ENCODE measurements around the gene RNASE7. TPM values are rescaled to one million over a fixed set of nuclear protein-coding genes. Genes with fewer than 3 reads are reported as not detected.

RNASE7 gene
- total RNA-seq, 2 experiments from 2014 or later = not detected

DNA sequence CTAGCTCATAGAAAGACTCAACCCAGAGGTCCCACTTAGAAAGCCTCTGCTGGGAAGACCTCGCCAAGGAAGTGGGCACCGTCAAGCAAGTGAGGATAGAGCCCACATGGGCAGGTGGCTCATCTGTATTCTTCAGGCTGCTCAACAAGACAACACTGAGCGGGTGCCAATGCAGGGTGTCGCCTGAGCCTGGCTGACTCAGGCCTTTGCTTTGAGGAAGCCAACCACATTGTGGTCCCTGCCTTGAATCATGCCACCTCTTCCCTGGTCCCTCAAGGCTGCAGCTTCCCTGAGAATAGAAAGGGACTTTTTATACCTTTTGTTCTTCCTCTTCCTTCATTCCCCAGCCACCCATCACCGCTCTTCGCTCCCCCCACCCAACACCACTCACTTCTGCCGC, 5.4 kb upstream of the RNASE7 start:
- POLR2A ChIA-PET = no interaction called here
- Histone ChIP-seq H3K9me3 (ENCODE audit: low read length) (no peaks in the 10 kb centered on the region), H3K4me1 (ENCODE audit: insufficient read depth, low read length, poor library complexity, severe bottlenecking) (no peaks in the 10 kb centered on the region), H3K27ac (ENCODE audit: low read depth, low read length, poor library complexity, severe bottlenecking) (no peak overlapping the region), H3K79me2 (ENCODE audit: insufficient read depth, low read depth, low read length) (no peaks in the 10 kb centered on the region), H3K9me2 (ENCODE audit: insufficient read depth, low read length) (no peaks in the 10 kb centered on the region), H4K20me1 (ENCODE audit: insufficient read depth, low read length) (no peaks in the 10 kb centered on the region), H3K4me2 (ENCODE audit: low read length) (no peak overlapping the region), H3K4me3 (ENCODE audit: low read depth, low read length, poor library complexity, severe bottlenecking) (no peak overlapping the region), H3K36me3 (ENCODE audit: insufficient read depth, low read length) (no peaks in the 10 kb centered on the region), H2AFZ (ENCODE audit: low read length) (no peak overlapping the region)
- no TSS peak for BruUV-seq (replicated peaks)
- intact Hi-C loops (cut with micrococcal nuclease; ENCODE audit: unreplicated experiment) = no loop called here
- TF ChIP-seq EZH2phosphoT487 (IDR thresholded peaks at IDR 0.05; ENCODE audit: borderline replicate concordance, low read depth, low read length) = no peak
- TF ChIP-seq, protein P1, sequence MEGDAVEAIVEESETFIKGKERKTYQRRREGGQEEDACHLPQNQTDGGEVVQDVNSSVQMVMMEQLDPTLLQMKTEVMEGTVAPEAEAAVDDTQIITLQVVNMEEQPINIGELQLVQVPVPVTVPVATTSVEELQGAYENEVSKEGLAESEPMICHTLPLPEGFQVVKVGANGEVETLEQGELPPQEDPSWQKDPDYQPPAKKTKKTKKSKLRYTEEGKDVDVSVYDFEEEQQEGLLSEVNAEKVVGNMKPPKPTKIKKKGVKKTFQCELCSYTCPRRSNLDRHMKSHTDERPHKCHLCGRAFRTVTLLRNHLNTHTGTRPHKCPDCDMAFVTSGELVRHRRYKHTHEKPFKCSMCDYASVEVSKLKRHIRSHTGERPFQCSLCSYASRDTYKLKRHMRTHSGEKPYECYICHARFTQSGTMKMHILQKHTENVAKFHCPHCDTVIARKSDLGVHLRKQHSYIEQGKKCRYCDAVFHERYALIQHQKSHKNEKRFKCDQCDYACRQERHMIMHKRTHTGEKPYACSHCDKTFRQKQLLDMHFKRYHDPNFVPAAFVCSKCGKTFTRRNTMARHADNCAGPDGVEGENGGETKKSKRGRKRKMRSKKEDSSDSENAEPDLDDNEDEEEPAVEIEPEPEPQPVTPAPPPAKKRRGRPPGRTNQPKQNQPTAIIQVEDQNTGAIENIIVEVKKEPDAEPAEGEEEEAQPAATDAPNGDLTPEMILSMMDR (conservative IDR thresholded peaks at IDR 0.05; ENCODE audit: low read length) = no peak
- no peak for DNase-seq (ENCODE audit: low spot score)
- CTCF ChIA-PET (ENCODE audit: unreplicated experiment) = no interaction called here

GRCh38 chr14:21037156-21037555, 5.0 kb upstream of the RNASE7 start:
- POLR2A ChIA-PET = no interaction called here
- H3K9me3 ChIP-seq (ENCODE audit: low read length) = no peaks in the 10 kb centered on the region
- CTCF ChIA-PET (ENCODE audit: unreplicated experiment) = no interaction called here
- no peaks in the 10 kb centered on the region for H4K20me1 ChIP-seq (ENCODE audit: insufficient read depth, low read length)
- no peak overlapping the region for H3K4me3 ChIP-seq (ENCODE audit: low read depth, low read length, poor library complexity, severe bottlenecking)
- no TSS peak for BruUV-seq (replicated peaks)
- no peaks in the 10 kb centered on the region for H3K79me2 ChIP-seq (ENCODE audit: insufficient read depth, low read depth, low read length)
- no peaks in the 10 kb centered on the region for H3K4me1 ChIP-seq (ENCODE audit: insufficient read depth, low read length, poor library complexity, severe bottlenecking)
- no peak overlapping the region for H3K27ac ChIP-seq (ENCODE audit: low read depth, low read length, poor library complexity, severe bottlenecking)
- intact Hi-C loops (cut with micrococcal nuclease; ENCODE audit: unreplicated experiment) = no loop called here
- no peaks in the 10 kb centered on the region for H3K9me2 ChIP-seq (ENCODE audit: insufficient read depth, low read length)
- TF ChIP-seq, protein P1 (conservative IDR thresholded peaks at IDR 0.05; ENCODE audit: low read length) = no peak
- TF ChIP-seq EZH2phosphoT487 (IDR thresholded peaks at IDR 0.05; ENCODE audit: borderline replicate concordance, low read depth, low read length) = no peak
- no peak for DNase-seq (ENCODE audit: low spot score)
- no peak overlapping the region for H3K4me2 ChIP-seq (ENCODE audit: low read length)
- H2AFZ ChIP-seq (ENCODE audit: low read length) = no peak overlapping the region
- no peaks in the 10 kb centered on the region for H3K36me3 ChIP-seq (ENCODE audit: insufficient read depth, low read length)

DNA sequence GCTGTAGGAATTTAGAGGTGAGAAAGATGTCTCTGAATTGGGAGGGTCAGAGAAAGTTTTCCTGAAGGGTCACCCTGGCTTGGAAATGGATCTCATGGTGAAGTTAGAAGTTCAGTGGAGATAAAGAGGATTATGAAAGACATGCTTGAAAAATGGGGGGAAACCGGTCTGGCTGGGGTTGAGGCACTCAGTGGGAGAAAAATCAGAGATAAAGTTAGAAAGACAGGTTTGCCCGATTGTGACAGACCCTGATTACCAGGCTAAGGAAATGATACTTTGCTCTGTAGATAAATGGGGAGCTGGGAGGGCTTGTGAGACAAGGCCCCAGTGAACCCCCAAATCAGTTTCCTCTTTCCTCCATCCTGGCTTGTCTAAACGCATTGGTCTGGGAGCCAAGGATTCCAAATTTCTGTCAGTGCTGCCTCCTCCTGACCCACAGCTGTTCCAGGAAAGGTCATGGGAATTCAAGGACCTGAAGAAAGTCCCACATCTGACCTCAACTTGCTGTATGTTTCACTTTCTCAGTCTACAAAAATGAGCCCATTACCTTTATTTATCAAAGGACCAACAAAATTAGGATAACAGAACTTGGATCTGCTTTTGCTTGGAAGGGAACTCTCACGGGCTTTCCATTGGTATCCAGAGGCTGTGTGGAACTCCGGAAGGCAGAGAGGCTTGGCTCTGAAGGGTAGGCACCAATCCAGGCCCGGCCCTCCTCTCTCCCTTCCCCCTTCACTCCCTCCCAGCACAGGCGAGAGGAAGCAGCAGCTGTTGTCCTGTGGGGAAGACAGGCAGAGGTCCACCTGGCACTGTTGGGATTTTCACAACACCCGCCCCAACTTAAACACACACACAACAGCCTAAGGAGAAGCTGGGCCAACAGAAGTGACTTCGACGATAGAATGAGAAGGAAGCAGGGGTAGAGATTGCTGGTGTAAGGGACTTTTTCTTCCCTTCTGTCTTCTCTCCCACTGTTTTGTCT, 3.4 kb upstream of the RNASE7 start:
- CTCF ChIA-PET (ENCODE audit: unreplicated experiment) = no interaction called here
- H3K79me2 ChIP-seq (ENCODE audit: insufficient read depth, low read depth, low read length) = no peaks in the 10 kb centered on the region
- POLR2A ChIA-PET = interaction anchor here (0.6 to 1.7 kb wide), 2 partner anchors 32 to 33 kb away, joined by 3 to 4 read pairs; no protein-coding TSS in a partner anchor
- intact Hi-C loops (cut with micrococcal nuclease; ENCODE audit: unreplicated experiment) = no loop called here
- no peaks in the 10 kb centered on the region for H3K4me1 ChIP-seq (ENCODE audit: insufficient read depth, low read length, poor library complexity, severe bottlenecking)
- H3K36me3 ChIP-seq (ENCODE audit: insufficient read depth, low read length) = no peaks in the 10 kb centered on the region
- no peak overlapping the region for H2AFZ ChIP-seq (ENCODE audit: low read length)
- BruUV-seq (replicated peaks) = no TSS peak
- H3K4me2 ChIP-seq (ENCODE audit: low read length) = no peak overlapping the region
- no peak overlapping the region for H3K4me3 ChIP-seq (ENCODE audit: low read depth, low read length, poor library complexity, severe bottlenecking)
- H3K9me2 ChIP-seq (ENCODE audit: insufficient read depth, low read length) = no peaks in the 10 kb centered on the region
- no peaks in the 10 kb centered on the region for H3K9me3 ChIP-seq (ENCODE audit: low read length)
- H3K27ac ChIP-seq (ENCODE audit: low read depth, low read length, poor library complexity, severe bottlenecking) = no peak overlapping the region
- DNase-seq (ENCODE audit: low spot score) = no peak
- TF ChIP-seq EZH2phosphoT487 (IDR thresholded peaks at IDR 0.05; ENCODE audit: borderline replicate concordance, low read depth, low read length) = no peak
- TF ChIP-seq, protein P1 (conservative IDR thresholded peaks at IDR 0.05; ENCODE audit: low read length) = no peak
- H4K20me1 ChIP-seq (ENCODE audit: insufficient read depth, low read length) = no peaks in the 10 kb centered on the region

All from OCI-LY7 (cell line).